K562 (cell line): ENCODE results near the gene NDUFA7. TPM values are rescaled to one million over a fixed set of nuclear protein-coding genes. Genes with fewer than 3 reads are reported as not detected.

Source experiments
- BRD9 ChIP-seq: fragments of 450-650 bp; IDR thresholded peaks from 2 replicates; pipeline ENCODE4 v1.6.1; 2018; ENCODE audit warnings: low read depth; ENCODE audit not compliant: partially characterized antibody
- CTBP1 ChIP-seq: fragments of 450-650 bp; IDR thresholded peaks from 2 replicates; pipeline ENCODE4 v1.6.1; 2016; ENCODE audit warnings: borderline replicate concordance
- FOXJ2 ChIP-seq: fragments of 200-800 bp; sonication (Bioruptor generic); IDR thresholded peaks from 2 replicates; pipeline ENCODE4 v1.6.1; 2016; ENCODE audit warnings: missing genetic modification characterization, missing compliant biosample characterization
- GTF2E2 ChIP-seq: fragments of 200-800 bp; sonication (Bioruptor generic); IDR thresholded peaks from 2 replicates; pipeline ENCODE4 v1.6.1; 2016; ENCODE audit warnings: missing genetic modification characterization, missing compliant biosample characterization
- HNRNPLL ChIP-seq: fragments of 200-400 bp; formaldehyde crosslinking; IDR thresholded peaks from 2 replicates; pipeline ENCODE4 v1.6.1; 2017; ENCODE audit warnings: low read length, low read depth, mild to moderate bottlenecking; ENCODE audit not compliant: poor library complexity, severe bottlenecking
- KDM1A ChIP-seq, 2 experiments: fragments of 450-650 bp; IDR thresholded peaks; 2 replicates each; pipeline ENCODE4 v1.6.1; 2016; ENCODE audit warnings: mild to moderate bottlenecking in 2 of 2
- POLR2AphosphoS2 ChIP-seq: IDR thresholded peaks from 2 replicates; pipeline ENCODE4 v1.6.1; 2012; ENCODE audit warnings: low read length, improper control_type of control experiment
- RBM14 ChIP-seq: fragments of 200-400 bp; formaldehyde crosslinking; IDR thresholded peaks from 2 replicates; pipeline ENCODE4 v1.6.1; 2018; ENCODE audit warnings: low read depth, mild to moderate bottlenecking, low read length, moderate library complexity, borderline replicate concordance; ENCODE audit not compliant: insufficient read depth
- SMARCE1 ChIP-seq: fragments of 450-650 bp; IDR thresholded peaks from 2 replicates; pipeline ENCODE4 v1.7.1; 2016; ENCODE audit warnings: mild to moderate bottlenecking
- SRF ChIP-seq, 2 experiments: fragments of 250-450, 450-650 bp in 1 of 2; sonication (Bioruptor Pico) in 1 of 2; sonication (generic) in 1 of 2; formaldehyde crosslinking; IDR thresholded peaks; 2 replicates each; pipeline versions ENCODE4 v1.5.0 to v1.5.1; 2020 to 2022; ENCODE audit warnings: mild to moderate bottlenecking in 1 of 2, missing genetic modification reagents in 1 of 2
- TCF3 ChIP-seq: sonication (generic); formaldehyde crosslinking; IDR thresholded peaks from 2 replicates; pipeline ENCODE4 v1.4.0; 2020; ENCODE audit warnings: mild to moderate bottlenecking, missing genetic modification reagents
- ZC3H4 ChIP-seq: sonication (generic); formaldehyde crosslinking; IDR thresholded peaks from 2 replicates; pipeline ENCODE4 v1.9.0; 2021; ENCODE audit warnings: missing genetic modification reagents, borderline replicate concordance
- ZNF133 ChIP-seq: fragments of 250-450 bp; sonication (Bioruptor Pico); IDR thresholded peaks from 2 replicates; pipeline ENCODE4 v1.4.0; 2020; ENCODE audit warnings: mild to moderate bottlenecking
- ZNF785 ChIP-seq: fragments of 250-450 bp; sonication (Bioruptor Pico); IDR thresholded peaks from 2 replicates; pipeline ENCODE4 v1.4.0; 2020; ENCODE audit warnings: mild to moderate bottlenecking
- polyA plus RNA-seq, 8 experiments: library from polyadenylated mRNA; depleted of rRNA in 4 of 8; stranded (reverse) in 5 of 8; unstranded in 3 of 8; fragments of >200 nt; fragmentation: Nextera tagmentation in 2 of 8; fragmentation: Illumina TruSeq in 1 of 8; extraction: Ambion mirVana in 2 of 8; extraction: Trizol in 1 of 8; gene quantifications; 2 replicates each; pipeline versions ENCODE4 v1.2.1 to v1.2.3, GENCODE V29; 2011 to 2014; ENCODE audit warnings: inconsistent platforms in 1 of 8, missing spikeins in 1 of 8
- total RNA-seq, 7 experiments: library from RNA; depleted of rRNA in 6 of 7; stranded (reverse); fragments of >200 nt in 6 of 7; fragmentation: Illumina TruSeq in 2 of 7; extraction: Trizol in 2 of 7; gene quantifications; 2 replicates each; pipeline versions ENCODE4 v1.2.1 to v1.2.3, GENCODE V29; 2011 to 2021; ENCODE audit warnings: low replicate concordance in 1 of 7
- TF ChIP-seq, protein P1 (sequence below): sonication (generic); formaldehyde crosslinking; IDR thresholded peaks from 2 replicates; pipeline ENCODE4 v1.8.0; 2022; ENCODE audit warnings: mild to moderate bottlenecking, missing genetic modification reagents, borderline replicate concordance
- TF ChIP-seq, protein P2 (sequence below): sonication (generic); formaldehyde crosslinking; IDR thresholded peaks from 2 replicates; pipeline ENCODE4 v1.9.0; 2022; ENCODE audit warnings: mild to moderate bottlenecking, missing genetic modification reagents
- TF ChIP-seq, protein P3 (sequence below): sonication (generic); formaldehyde crosslinking; IDR thresholded peaks from 2 replicates; pipeline ENCODE4 v1.8.0; 2023; ENCODE audit warnings: mild to moderate bottlenecking, missing genetic modification reagents
- TF ChIP-seq, protein P4 (sequence below): sonication (generic); formaldehyde crosslinking; IDR thresholded peaks from 2 replicates; pipeline ENCODE4 v1.8.0; 2022; ENCODE audit warnings: missing genetic modification reagents, mild to moderate bottlenecking, borderline replicate concordance

The NDUFA7 gene
- total and polyA plus RNA-seq, 9 of the 15 experiments (the other 6 are each of a cell fraction or from before 2014, with no cell fraction given), result 70.8 to 348 (median 142) TPM

DNA sequence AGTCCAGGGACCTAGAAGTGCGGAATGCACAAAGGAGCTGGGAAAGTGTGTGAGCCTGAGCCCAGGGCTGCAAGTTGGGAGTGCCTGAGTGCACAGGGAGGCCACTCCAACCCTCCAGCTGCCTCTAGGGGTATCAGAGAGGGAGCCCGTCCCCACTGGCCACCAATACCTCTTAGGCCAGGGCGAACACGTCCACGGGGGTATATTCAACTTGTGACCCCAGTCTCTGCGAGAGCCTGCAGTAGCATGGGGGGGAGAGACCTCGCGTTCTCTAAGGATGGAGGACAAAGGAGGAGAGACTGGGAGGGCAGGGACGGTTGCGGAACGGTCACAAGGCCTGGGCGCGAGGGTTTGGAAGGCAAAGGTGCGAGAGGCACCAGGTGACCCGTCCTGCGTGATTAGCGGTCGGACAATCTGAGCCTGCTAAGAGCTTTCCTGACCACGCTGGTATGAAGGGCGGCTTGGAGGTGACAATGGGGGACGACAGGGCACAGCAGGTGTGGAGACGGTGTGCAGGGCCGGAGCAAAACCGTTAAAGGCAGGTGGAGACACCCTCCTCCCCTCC is 13.7 kb downstream of the NDUFA7 start (continued):
- TF ChIP-seq, protein P1, sequence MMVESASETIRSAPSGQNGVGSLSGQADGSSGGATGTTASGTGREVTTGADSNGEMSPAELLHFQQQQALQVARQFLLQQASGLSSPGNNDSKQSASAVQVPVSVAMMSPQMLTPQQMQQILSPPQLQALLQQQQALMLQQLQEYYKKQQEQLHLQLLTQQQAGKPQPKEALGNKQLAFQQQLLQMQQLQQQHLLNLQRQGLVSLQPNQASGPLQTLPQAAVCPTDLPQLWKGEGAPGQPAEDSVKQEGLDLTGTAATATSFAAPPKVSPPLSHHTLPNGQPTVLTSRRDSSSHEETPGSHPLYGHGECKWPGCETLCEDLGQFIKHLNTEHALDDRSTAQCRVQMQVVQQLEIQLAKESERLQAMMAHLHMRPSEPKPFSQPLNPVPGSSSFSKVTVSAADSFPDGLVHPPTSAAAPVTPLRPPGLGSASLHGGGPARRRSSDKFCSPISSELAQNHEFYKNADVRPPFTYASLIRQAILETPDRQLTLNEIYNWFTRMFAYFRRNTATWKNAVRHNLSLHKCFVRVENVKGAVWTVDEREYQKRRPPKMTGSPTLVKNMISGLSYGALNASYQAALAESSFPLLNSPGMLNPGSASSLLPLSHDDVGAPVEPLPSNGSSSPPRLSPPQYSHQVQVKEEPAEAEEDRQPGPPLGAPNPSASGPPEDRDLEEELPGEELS (CRISPR knock-in tag), result no peak; the same call in 1 of the 2 replicates
- TF ChIP-seq, protein P2, sequence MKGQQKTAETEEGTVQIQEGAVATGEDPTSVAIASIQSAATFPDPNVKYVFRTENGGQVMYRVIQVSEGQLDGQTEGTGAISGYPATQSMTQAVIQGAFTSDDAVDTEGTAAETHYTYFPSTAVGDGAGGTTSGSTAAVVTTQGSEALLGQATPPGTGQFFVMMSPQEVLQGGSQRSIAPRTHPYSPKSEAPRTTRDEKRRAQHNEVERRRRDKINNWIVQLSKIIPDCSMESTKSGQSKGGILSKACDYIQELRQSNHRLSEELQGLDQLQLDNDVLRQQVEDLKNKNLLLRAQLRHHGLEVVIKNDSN (CRISPR knock-in tag), result no peak
- TF ChIP-seq BRD9, result no peak
- TF ChIP-seq SRF (CRISPR knock-in tag; IDR thresholded peaks at IDR 0.05), result no peak
- TF ChIP-seq ZNF133, result no peak
- no peak for TF ChIP-seq TCF3
- no peak for TF ChIP-seq ZNF785 (CRISPR knock-in tag)
- TF ChIP-seq FOXJ2 (tag), result no peak
- TF ChIP-seq ZC3H4 (CRISPR knock-in tag), result peak; percentile 93
- no peak for TF ChIP-seq SMARCE1
- no peak for TF ChIP-seq POLR2AphosphoS2
- peak; percentile 18 for TF ChIP-seq HNRNPLL
- TF ChIP-seq, protein P3, sequence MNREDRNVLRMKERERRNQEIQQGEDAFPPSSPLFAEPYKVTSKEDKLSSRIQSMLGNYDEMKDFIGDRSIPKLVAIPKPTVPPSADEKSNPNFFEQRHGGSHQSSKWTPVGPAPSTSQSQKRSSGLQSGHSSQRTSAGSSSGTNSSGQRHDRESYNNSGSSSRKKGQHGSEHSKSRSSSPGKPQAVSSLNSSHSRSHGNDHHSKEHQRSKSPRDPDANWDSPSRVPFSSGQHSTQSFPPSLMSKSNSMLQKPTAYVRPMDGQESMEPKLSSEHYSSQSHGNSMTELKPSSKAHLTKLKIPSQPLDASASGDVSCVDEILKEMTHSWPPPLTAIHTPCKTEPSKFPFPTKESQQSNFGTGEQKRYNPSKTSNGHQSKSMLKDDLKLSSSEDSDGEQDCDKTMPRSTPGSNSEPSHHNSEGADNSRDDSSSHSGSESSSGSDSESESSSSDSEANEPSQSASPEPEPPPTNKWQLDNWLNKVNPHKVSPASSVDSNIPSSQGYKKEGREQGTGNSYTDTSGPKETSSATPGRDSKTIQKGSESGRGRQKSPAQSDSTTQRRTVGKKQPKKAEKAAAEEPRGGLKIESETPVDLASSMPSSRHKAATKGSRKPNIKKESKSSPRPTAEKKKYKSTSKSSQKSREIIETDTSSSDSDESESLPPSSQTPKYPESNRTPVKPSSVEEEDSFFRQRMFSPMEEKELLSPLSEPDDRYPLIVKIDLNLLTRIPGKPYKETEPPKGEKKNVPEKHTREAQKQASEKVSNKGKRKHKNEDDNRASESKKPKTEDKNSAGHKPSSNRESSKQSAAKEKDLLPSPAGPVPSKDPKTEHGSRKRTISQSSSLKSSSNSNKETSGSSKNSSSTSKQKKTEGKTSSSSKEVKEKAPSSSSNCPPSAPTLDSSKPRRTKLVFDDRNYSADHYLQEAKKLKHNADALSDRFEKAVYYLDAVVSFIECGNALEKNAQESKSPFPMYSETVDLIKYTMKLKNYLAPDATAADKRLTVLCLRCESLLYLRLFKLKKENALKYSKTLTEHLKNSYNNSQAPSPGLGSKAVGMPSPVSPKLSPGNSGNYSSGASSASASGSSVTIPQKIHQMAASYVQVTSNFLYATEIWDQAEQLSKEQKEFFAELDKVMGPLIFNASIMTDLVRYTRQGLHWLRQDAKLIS, result no peak
- no peak for TF ChIP-seq KDM1A (IDR thresholded peaks at IDR 0.05)
- no peak for TF ChIP-seq CTBP1
- TF ChIP-seq GTF2E2 (tag), result no peak
- TF ChIP-seq, protein P4, sequence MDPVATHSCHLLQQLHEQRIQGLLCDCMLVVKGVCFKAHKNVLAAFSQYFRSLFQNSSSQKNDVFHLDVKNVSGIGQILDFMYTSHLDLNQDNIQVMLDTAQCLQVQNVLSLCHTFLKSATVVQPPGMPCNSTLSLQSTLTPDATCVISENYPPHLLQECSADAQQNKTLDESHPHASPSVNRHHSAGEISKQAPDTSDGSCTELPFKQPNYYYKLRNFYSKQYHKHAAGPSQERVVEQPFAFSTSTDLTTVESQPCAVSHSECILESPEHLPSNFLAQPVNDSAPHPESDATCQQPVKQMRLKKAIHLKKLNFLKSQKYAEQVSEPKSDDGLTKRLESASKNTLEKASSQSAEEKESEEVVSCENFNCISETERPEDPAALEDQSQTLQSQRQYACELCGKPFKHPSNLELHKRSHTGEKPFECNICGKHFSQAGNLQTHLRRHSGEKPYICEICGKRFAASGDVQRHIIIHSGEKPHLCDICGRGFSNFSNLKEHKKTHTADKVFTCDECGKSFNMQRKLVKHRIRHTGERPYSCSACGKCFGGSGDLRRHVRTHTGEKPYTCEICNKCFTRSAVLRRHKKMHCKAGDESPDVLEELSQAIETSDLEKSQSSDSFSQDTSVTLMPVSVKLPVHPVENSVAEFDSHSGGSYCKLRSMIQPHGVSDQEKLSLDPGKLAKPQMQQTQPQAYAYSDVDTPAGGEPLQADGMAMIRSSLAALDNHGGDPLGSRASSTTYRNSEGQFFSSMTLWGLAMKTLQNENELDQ (CRISPR knock-in tag), result 0 out of 2 replicates have a peak, but pooled peaks have one; percentile 63
- TF ChIP-seq RBM14, result no peak
